RWPE1 (cell line): ENCODE data around the gene DSCAML1.

Source experiments
- CTCF ChIA-PET: fragments of 350-600 bp; sonication (Branson Sonifier 250); formaldehyde crosslinking; extraction: SDS; loops from one replicate; lab custom pipeline; 2021; lab: Yijun Ruan, JAX
- POLR2A ChIA-PET: fragments of 400-600 bp; formaldehyde crosslinking; extraction: SDS; loops from one replicate; lab custom pipeline; 2020; ENCODE audit warnings: antibody characterized with exemption; ENCODE audit not compliant: low non-redundant PET; lab: Yijun Ruan, JAX
- DNase-seq: peaks from one replicate; pipeline ENCODE4 v3.0.0; 2012; ENCODE audit warnings: low spot score
- H3K27ac ChIP-seq: fragments of 450-650 bp; 2 replicates; pipeline ENCODE4 v1.5.1; 2017
- CTCF ChIP-seq: fragments of 450-650 bp; conservative IDR thresholded peaks from 2 replicates; pipeline ENCODE4 v1.5.1; 2017; ENCODE audit warnings: low read depth, mild to moderate bottlenecking

The DSCAML1 gene

DNA sequence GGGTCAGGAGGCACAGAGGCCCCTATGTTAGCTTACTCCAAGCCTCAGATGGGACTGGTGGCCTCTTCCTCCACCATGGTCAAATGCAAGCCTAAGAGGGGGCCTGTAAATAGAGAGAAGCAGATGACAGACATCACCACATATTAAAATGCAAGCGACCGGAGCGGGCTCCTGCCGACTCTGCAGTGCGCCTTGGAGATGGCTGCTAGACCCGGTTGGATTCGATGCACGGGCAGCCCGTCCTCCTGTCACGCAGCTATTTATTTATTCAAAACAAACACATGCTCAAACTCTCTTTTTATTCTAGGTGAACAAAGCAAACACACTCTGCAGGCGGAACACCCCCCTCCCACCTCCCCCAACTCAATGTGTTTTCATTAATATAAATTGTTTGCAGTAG, 208.0 kb downstream of the DSCAML1 start:
- POLR2A ChIA-PET: no interaction called here
- TF ChIP-seq CTCF: no peak
- CTCF ChIA-PET: interaction anchor here (0.8 kb wide), 1 partner anchor 32 kb away, joined by 3 read pairs; no protein-coding TSS in a partner anchor
- no peak for DNase-seq
- no peak overlapping the region for H3K27ac ChIP-seq

DNA sequence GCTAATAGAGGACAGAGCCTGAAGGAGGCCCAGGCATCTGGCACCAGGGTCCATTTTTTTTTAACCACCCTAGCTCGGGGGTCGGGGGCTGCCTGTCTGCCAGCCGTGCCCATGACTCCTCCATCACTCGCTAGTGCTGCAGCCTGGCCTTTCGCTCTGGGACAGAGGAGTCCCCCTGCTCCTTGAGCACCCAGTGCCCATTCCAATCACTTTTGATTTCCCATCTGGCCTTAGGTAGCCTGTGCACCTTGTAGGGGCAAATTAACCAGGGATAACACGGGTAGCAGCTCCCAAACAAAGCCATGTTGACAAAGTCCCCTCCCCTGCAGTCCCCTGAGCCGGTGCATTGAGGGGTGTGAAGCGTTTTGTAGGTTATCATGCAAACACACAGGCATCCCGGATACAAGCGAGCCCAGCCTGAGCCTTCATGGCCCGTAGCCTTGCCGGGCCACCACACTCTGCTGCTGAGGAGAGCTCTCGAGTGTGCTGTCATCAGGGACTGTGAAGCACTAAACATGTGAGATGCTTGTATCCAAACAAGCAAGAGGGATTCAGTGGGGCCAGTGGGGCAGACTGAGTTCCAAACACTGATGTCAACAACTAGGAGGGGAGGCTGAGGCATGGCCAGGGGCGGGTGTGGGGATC, 208.7 kb downstream of the DSCAML1 start:
- POLR2A ChIA-PET: no interaction called here
- DNase-seq: no peak
- no peak for TF ChIP-seq CTCF
- CTCF ChIA-PET: no interaction called here
- H3K27ac ChIP-seq: no peak overlapping the region

DNA sequence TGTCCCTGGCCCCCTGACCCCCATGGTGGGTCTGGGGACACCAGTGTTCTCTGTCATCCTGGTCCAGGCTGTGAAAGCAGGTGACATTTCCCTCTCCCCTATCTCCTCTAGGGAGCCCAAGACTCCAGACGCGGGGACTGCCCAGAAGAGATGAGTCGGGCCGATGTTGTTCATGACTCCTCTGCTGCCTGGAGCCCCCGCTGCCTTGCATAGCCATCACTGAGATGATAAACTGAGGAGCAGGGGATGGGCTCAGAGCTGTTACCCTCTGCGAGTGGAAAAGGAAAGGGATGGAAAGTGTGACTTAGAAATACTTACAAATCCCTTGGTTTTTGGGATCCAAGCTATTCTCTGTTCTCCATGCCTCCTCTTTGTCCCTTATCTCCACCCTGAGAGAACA, 209.6 kb downstream of the DSCAML1 start:
- no peak for TF ChIP-seq CTCF
- CTCF ChIA-PET: no interaction called here
- no peak overlapping the region for H3K27ac ChIP-seq
- no peak for DNase-seq
- POLR2A ChIA-PET: no interaction called here

- DNase-seq: no peak
- POLR2A ChIA-PET: no interaction called here
- CTCF ChIA-PET: interaction anchor here (0.6 kb wide), 1 partner anchor 1439 kb away, joined by 3 read pairs; no protein-coding TSS in a partner anchor
- TF ChIP-seq CTCF: no peak
- no peak overlapping the region for H3K27ac ChIP-seq
Measured at GRCh38 chr11:117586392-117586791, 210.6 kb downstream of the DSCAML1 start.

GRCh38 chr11:117585631-117586030, 211.4 kb downstream of the DSCAML1 start:
- ChIA-PET POLR2A (no interaction called here), CTCF (no interaction called here)
- no peak overlapping the region for H3K27ac ChIP-seq

DNA sequence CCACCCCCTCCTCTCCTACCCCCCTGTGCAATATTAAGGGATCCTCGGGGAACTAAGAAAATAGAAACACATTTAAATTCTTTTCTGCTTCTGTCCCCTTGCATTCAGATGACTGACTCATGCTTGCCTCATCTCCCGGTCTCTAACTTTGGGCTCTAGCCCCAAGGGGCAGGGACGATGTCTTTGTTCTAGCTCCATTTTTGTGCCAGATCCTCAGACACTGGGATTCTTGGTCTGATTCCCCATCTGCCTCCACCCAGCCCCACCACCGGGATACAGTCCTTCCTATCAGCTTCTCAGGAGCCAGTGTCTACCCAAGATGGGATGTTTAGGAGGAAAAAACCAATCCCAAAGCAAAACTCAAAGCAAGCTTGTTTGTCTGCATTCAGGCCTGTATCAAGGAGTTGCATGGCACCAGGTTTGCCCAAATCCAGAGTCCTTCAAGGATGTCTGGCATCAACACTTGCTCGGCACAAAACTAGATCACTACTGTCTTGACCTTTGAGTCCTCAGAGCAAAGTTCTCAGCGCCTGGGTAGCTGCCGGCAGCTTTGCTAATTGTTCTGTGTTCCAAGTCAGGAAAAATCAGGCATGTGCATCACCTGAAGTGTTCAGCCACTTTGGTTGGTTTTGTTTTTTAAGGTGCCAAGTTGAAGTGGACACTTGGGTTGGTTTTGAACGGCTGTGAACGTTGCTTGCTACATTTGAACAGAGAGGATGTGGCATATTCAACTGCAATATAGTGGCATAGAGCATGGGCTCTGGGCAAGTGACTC, 212.8 kb downstream of the DSCAML1 start:
- no peak for TF ChIP-seq CTCF
- DNase-seq: peak; percentile 10
- ChIA-PET CTCF (interaction anchor here (0.6 kb wide), 1 partner anchor 220 kb away, joined by 3 read pairs; no protein-coding TSS in a partner anchor), POLR2A (no interaction called here)
- no peak overlapping the region for H3K27ac ChIP-seq

More at GRCh38 chr11:117585631-117586030, 211.4 kb downstream of the DSCAML1 start:
- no peak for TF ChIP-seq CTCF
- DNase-seq: no peak
